HG03066 (cell line): ENCODE results near the gene RAB36.

Experiments
- ATAC-seq: cut with Tn5 transposase; IDR thresholded peaks from one replicate; pipeline ENCODE4 v1.9.1; 2021; ENCODE audit warnings: low read depth; ENCODE audit not compliant: unreplicated experiment

Gene RAB36, protein sequence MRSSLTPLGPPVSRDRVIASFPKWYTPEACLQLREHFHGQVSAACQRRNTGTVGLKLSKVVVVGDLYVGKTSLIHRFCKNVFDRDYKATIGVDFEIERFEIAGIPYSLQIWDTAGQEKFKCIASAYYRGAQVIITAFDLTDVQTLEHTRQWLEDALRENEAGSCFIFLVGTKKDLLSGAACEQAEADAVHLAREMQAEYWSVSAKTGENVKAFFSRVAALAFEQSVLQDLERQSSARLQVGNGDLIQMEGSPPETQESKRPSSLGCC

DNA sequence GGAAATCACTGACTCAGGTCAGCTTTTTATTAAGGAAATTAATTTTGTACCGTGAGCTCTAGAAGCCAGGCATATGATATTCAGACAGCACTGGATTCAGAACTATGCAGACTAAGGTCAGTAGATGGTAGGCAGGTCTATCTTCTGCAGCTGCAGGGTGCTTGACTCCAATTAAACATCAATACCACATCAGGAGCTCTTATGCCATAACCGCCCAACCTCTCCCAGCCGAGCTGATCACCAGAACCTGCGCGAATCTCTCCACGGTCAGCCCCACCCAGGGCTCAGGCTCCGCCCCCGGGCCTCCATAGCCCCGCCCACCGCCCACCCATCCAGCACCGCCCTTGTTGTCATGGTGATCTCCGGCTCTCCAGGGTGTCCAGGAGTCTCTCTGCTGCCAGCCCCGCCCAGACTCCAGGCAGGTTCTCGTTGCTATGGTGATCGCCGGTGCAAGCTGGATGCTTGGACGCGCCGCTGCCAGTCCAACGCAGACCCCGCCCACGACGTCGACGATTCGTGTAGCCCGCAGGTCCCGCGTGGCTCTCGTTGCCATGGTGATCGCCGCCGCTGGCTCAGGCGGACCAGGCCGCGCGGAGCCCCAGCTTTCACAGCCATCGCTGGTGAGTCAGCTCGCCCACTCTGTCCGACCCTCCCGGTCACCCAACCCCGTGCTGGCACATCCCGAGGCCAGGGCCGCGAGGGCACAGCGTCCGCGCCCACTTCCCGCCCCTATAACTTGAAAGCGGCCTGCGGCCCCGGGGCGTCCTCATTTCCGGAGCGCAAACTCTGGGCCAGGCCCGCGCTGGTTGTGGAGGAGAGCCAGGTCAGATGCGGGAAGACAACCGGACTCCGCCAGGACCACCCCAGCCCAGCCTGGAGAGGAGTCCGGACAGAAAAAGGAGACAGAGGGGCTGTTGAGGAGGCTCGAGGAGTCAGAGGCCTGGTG lies at the start of gene RAB36:
RAB36 (plus strand) TSS at position 546 of the 946 bp plus-strand sequence. CDS start 1,140 bp downstream, outside the sequence.
- ATAC-seq, result no peak

DNA sequence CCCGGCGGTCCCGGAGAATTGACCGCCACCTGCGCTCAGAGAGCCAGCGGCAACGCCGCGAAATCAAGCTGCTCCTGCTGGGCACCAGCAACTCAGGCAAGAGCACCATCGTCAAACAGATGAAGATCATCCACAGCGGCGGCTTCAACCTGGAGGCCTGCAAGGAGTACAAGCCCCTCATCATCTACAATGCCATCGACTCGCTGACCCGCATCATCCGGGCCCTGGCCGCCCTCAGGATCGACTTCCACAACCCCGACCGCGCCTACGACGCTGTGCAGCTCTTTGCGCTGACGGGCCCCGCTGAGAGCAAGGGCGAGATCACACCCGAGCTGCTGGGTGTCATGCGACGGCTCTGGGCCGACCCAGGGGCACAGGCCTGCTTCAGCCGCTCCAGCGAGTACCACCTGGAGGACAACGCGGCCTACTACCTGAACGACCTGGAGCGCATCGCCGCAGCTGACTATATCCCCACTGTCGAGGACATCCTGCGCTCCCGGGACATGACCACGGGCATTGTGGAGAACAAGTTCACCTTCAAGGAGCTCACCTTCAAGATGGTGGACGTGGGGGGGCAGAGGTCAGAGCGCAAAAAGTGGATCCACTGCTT lies 49.4 kb upstream of the RAB36 start:
- no peak for ATAC-seq

DNA sequence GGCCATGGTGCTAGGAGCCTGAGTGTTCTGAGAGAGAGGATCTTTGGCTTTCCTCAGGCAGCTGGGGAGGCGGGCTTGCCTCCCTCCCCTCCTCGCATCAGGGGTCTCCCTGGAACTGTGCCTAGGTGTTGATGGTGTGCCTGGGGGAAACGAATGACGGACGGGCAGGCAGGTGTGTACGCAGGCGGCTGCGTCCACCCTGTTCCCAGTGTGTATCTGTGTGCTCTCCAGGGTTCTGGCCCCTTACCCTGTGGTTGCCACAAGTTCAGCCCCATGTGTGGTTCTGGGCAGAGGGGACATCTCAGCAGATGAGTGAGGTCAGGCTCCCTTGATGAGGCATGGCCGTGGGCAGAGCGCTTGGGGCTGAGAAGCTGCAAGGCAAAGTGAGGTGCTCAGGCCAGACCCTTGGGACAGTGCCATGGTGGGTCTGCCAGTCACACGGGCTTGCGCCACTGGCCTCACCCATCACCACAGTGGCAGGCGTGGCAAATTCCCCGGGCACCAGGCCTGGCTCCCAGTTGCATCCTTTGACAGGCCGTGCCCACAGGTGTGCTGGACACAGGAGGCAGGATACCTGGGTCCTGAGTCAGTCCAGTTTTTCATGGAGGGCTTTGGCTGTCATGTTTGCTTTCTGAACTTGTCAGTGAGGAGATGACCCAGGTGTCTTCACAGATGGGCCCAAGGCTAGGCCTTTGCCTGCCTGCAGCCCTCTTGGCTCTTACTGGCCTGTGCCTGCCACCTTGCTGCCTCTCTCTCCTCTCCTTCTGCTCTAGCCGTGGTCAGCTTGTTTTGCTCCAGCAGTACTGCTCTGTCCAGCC lies 47.7 kb upstream of the RAB36 start:
- ATAC-seq, result no peak

DNA sequence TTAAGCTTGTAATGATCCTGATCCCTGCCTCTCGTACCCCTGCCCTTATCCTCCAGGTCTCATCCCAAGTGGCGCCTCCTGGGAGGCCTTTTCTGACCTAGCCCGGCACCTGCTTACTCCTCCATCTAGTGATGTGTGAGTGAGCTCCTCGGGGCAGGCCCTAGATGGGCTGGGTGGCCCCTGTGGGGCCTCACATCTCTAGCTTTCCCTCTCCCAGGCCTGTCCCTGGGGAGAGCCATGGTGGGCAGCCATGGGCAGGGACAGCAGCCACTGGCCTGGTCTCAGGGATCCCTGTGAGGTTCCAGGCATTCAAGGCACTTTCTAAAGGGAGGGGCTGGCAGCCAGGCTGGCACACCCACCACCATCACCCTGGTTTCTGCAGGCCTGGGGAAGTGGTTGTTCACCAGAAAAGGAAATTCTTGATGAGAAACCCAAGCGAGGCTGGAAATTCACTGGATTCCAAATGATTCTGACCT lies 47.0 kb upstream of the RAB36 start:
- ATAC-seq, result no peak

DNA sequence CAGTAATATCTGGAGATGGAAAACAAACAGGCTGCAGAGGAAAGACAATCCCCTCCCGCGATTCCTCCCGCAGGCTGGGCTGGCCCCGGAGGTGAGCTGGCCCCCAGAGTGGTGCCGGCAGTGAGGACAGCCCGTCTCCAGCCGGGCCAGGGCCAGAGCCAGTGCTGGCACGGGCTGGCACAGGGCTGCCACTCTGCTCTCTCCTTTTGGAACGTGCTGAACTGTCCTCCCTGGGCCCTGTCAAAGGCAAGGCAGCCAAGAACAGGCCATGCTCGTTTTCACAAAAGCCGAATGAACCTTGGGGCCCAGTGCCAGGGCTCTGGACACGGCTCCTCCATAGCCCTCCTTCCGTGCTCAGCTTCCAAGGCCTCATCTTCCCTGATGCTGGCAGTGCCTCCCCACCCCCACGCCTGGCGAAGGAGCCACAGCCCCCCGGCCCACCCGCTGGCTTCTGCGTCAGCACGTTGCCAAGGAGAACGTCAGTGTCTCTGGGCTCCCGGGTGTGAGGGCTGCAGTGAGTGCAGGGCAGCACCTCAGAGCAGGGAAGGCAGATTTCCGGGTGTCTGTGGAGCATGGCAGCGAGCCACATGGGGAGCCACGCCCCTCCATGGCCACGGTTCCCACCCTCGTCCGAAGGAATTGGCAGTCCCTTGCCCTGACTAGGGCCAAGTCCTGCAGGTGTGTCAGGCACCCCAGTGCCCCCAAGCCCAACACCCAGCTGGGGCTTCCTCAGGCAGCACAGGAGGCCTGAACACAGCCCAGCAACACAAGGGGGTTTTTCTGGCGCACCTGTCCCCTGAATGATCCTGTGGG lies 46.4 kb upstream of the RAB36 start:
- no peak for ATAC-seq

DNA sequence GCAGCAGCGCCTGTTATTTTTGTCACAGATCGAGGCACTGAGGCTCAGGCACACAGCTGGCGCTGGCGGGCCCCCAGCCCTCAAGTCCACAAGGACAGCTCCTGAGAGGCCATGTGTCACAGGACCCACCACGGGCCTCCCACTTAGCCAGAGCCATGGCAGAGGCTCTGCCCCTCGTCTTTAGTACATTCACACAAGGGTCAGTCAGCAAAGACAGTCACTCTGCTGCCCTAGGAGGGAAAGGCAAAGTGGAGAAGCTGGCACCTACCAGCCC lies 45.8 kb upstream of the RAB36 start:
- ATAC-seq, result no peak

DNA sequence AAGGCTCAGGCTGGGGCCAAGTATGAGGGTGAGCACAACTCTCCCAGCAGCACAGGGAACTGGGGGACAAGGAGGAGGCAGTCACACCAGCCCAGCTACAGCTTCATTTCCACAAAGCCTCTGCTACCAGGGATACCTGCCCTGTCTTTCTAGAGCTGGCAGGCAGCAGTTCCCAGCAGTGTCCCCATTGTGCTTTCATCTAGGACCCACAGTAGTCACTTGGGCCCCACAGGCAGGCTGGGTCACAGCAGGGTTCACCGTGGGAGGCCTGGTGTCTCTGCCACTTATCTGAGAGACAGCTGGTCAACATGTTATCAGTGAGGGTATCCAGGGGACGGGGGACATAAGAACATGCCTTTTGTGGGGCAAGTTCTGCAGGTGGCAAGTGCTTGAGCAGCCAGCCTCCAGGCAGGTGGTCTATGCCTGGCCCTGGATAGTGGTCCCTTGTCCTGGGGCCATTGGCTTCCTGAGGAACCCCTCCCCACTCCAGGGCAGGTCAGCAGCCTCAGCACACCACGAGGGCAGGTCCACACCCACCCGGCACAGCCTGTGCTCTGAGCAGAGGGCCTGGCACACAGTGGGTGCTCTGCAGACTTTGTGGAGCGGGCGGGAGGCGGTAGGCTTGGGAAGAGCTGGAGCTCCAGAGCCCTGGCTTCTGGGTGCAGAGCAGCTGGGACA lies 45.0 kb upstream of the RAB36 start:
- no peak for ATAC-seq

DNA sequence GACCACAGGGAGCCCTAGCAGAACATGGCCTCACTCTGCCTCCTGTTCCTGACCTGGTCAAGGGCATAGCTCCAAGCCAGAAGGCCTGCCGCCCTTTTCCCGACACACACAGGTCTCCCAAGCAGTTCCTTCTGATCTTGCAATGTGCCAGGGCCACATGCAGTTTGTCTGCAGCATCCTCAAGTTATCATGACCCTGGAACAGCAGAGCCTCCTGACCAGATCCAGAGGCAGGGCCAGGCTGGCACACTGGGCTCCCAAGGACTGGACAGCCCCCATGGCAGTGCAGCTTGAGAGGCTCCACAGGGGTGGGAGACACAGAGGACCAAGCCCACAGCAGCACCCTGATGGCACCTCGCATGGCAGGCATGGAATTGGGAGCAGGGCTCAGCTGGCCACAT lies 43.8 kb upstream of the RAB36 start:
- no peak for ATAC-seq

DNA sequence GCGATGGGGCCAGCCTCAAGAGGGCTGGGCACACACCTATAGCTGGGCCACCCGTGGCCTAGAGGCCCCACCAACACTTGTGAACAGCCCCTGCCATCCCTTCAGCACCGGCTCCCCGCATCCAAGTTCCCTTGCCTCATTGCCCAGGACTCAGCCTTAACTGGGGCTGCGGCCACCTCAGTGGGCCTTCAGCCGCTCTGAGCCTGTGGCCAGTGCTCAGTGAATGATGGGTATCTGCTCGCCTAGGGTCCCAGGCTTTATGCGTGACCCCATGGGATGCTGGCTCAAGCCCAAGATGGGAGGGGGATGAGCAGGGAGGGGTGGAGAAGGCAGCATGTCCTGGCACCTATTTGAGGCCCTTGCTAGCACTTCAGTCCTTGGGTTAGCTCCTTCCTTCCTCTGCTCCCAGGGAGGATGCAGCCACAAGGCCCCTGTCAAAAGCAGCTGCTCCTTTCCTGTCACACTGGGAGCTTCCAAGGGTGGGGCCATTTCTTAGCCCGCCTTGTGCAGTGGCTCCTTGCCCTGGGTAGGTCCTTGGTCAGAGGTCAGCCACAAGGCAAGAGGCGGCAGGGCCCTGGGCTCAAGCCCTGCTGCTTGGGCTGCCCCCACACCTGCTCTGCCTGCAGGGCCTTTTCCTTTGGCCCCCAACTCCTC lies 43.1 kb upstream of the RAB36 start:
- no peak for ATAC-seq

DNA sequence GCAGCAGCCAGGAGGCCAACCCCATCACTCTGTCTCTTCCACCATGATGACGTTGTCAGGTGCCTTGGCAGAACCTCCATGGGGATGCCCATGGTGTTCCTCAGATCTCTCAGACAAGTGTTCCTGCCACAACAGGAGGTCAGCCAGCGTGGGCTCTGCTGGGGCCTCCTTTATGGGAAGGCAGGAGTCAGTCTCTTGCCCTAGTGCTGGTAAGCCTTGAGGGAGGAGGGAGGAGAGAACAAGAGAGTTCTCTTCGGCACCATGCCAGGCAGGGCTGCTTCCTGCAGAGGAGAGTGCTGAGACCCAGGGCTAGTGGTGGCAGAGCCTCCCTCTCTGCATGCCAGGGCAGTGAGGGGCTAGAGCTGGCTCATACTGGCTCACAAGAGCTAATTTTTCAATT lies 42.5 kb upstream of the RAB36 start:
- ATAC-seq, result no peak

DNA sequence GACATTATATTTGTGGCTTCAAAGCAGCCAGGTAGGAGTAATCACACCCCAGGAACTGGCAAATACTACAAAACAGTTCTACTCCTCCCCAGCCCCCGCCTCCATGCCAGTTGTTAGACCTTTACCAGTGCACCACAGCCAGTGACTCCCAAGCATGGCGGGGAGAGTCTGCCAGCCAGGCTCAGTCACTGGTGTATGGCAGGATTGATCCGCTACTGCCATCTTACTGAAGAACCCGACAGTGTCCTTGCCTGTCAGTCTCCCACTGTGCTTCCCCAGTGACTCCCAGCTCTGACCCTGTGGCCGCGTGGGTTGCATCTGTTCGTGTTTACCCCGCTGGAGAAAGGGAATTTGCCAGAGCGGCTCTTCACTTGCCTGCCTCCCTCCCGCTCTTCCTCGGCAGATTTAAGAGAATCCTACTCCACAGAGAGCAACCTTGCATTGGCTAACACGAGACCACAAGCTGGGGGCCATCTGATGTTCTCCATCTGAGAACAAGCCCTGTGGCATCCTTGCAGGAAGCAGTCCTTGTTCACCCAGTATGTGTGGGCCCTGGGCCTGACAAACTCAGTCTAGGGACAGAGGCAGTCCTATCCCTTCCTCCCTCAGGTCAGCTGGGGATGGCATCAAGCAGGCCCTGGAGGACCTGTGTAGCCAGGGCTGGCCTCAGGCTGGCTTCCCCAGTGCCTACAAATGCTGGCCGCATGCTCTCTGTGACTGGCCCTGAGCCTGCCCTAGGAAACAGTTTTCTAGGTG lies 41.9 kb upstream of the RAB36 start:
- no peak for ATAC-seq

DNA sequence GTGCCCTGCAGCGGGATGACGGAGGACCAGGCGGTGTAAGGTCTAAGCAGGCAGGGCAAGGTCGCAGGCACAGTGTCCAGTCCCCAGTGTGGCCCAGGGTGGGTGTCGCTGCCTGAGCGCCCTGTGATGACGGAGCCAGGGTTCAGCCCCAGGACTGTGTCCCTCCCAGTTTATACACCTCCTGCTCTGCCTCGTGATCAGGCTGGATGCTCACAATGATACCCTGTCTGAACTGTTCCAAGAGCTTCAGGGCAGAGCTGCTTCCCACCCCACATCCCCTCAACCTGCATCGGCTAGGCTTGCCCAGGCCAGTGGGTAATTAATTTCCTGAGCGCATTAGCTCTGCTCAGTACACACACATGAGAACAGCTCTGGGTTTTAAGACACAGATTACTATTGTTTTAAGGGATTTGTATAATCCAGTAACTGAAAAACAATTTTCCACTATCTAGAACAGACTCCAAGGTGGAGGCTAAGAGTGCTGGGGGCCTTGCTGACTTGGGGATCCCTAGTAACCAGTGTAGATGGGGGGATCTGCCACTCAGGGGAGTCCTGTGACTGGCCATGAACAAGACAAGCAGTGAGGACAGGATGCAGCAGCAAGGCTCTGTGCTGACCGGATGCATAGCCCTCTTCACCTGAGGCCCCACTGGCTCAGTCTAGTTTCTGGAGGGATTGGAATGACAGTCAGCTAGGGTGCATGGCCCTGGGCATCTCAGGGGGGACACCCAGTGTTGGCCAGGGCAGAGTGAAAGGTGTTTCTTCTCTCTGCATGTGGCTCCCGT lies 40.9 kb upstream of the RAB36 start:
- no peak for ATAC-seq

DNA sequence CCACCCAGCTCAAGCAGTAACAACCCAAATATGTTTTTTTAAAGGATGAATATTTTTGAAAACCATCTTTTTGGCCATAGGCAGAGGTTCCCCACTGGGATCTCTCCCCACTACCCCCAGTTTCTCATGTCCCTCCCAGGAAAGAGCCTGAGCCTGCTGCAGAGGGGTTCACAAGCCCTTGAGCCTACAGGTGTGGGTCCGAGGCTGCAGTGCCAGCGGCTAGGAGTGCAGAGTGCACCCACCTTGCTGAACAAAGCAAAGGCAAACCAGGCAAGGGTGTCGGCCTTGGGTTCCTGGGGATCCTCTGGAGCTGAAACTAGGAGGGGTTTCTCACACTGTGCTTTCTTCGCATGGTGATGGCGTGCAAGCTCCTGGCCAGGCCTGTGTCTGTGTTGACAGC lies 40.0 kb upstream of the RAB36 start:
- ATAC-seq, result no peak

DNA sequence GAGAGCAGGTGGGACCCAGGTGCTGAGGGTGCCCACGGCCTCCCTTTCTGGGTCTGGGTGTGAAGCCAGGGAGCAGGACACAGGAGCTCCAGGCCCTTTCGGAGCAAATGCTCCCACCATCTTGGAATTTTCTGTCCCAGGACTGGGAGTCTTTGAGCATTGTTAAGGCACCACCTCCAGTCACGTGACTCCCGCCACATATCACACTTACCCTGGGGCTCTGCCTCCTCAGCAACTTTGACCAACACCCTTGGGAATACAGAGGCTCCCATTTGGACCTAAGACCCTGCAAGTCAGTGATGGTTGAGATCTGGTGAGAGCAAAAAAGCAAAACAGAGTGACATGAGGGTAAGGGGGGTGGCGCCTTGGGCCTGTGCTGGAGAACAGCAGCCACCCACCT lies 39.4 kb upstream of the RAB36 start:
- ATAC-seq, result no peak

DNA sequence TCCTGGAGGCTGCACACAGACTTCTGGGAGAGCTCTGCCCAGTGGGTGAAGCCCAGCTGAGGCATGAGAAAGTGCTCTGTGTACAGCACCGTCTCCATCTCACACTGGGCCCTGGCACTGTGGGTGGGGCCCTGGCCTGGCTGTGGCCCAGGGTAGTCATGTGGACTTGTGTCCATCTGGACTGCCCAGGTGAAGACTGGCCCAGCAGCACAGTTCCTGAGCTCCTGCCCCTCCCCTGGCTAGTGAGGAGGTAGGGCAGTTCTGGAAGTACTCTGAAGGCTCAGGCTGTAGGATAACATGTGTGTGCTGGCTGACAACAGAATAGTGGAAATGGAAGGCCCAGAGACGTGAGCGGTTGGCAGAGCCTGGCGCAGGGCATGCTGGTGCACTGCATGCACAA lies 38.9 kb upstream of the RAB36 start:
- ATAC-seq, result no peak

DNA sequence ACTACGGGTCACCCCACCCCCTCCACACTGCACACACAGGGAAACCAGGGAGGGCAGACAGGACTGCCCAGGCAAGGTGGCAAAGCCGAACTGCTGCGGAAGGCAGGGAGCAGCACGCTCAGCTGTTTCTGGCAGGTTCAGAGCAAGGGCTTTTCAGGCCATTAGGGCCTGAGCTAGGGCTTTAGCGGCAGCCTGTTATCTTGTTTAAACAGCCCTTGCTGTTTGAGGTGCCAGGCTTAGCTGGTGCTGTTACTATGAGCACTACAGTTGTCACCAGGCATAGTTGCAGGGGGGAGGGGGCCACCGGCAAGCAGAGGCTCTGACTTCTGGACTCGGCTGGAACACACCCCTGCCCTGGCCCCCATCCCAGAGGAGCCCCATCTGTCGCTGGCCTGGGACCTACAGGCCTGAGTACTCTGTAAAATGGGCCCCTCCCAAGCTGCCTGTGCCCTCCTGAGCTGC lies 38.3 kb upstream of the RAB36 start:
- no peak for ATAC-seq

DNA sequence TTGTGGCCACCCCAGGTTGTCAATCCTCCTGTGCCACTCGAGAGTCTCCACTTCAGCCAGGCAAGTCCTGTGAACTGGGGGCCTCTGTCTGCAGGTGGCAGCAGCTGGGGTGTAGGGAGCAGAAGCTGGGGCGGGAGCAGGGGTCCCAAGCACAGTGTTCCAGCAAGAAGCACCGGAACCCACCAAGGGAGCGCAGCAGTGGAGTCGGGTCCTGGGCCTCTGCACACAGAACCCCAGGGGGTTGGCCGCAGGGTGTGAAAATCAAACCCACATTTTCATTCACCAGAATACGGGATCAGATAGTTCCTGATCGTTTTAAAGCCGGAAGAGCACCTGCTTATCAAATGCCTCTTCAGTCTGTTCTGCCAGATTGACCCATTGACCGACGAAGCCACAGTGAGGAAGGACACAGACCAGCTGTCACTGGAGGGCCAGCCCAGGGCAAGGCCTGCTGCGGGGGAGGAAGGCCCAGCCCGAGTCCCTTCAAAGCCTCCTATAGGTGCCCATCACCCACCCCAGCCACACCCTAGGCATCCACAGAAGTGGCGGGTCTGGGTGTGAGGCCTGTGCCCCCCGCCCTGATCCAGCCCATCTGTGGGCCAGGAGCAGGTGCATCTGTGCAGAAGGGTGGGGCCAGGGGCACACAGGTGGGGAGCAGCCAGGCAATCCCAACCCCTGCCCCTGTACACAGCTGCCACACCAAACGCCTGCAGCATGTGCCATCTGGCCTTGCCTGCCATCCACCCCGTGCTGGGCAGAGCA lies 37.6 kb upstream of the RAB36 start:
- ATAC-seq, result no peak
